ENCODE measurements around the gene IL1RAP. TPM values are rescaled to one million over a fixed set of nuclear protein-coding genes. Genes with fewer than 3 reads are reported as not detected.

The IL1RAP gene
- total and polyA plus RNA-seq, 7 donors: 1.2 to 13.0 (median 2.9) TPM

GRCh38 chr3:190608850-190609589, 95.1 kb downstream of the IL1RAP start:
- TF ChIP-seq, protein P1, sequence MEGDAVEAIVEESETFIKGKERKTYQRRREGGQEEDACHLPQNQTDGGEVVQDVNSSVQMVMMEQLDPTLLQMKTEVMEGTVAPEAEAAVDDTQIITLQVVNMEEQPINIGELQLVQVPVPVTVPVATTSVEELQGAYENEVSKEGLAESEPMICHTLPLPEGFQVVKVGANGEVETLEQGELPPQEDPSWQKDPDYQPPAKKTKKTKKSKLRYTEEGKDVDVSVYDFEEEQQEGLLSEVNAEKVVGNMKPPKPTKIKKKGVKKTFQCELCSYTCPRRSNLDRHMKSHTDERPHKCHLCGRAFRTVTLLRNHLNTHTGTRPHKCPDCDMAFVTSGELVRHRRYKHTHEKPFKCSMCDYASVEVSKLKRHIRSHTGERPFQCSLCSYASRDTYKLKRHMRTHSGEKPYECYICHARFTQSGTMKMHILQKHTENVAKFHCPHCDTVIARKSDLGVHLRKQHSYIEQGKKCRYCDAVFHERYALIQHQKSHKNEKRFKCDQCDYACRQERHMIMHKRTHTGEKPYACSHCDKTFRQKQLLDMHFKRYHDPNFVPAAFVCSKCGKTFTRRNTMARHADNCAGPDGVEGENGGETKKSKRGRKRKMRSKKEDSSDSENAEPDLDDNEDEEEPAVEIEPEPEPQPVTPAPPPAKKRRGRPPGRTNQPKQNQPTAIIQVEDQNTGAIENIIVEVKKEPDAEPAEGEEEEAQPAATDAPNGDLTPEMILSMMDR (IDR thresholded peaks at IDR 0.05): no peak
- TF ChIP-seq POLR2AphosphoS5 (IDR thresholded peaks at IDR 0.05) (no peak), EP300 (IDR thresholded peaks at IDR 0.05) (no peak), POLR2A (IDR thresholded peaks at IDR 0.05) (no peak)
- H3K9me3 ChIP-seq: peaks cover 0 to 2% (median 0%) of the 10 kb centered on the region in 4 donors
- no peak for DNase-seq
- H3K27me3 ChIP-seq: no peaks in the 10 kb centered on the region
- intact Hi-C loops (cut with DNase I): no loop called here
- H3K4me3 ChIP-seq: no peak overlapping the region
- H3K4me1 ChIP-seq: no peaks in the 10 kb centered on the region
- peaks cover 0 to 9% (median 0%) of the 10 kb centered on the region in 4 donors for H3K36me3 ChIP-seq
- WGBS, 2 donors: 79 to 90% methylated on average over 4 of the region's 4 CpGs
- H3K27ac ChIP-seq: no peak overlapping the region

GRCh38 chr3:190614226-190615059, 100.6 kb downstream of the IL1RAP start:
- intact Hi-C loops (cut with DNase I): no loop called here

DNA sequence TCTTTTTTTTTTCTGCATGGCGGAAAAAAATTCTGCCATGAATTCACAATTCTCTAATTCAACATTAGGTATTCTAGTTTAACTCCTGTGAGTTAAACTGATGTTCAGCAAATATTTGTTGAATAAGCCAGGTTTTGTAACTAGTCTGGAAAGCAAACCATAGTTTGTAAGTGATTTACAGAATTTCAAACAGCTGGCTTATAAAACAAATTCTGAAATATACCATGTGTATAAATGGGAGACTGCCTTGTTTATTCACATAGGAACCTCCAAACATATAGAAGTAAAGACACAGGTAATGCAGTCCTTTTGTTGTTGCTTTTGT, 101.1 kb downstream of the IL1RAP start:
- intact Hi-C loops (cut with DNase I): no loop called here
- Histone ChIP-seq H3K27ac (no peak overlapping the region), H3K4me3 (no peak overlapping the region), H3K36me3 (no peaks in the 10 kb centered on the region), H3K4me1 (no peaks in the 10 kb centered on the region), H3K27me3 (no peaks in the 10 kb centered on the region), H3K9me3 (no peaks in the 10 kb centered on the region)
- TF ChIP-seq, protein P1 (IDR thresholded peaks at IDR 0.05): no peak
- no peak for TF ChIP-seq EP300 (IDR thresholded peaks at IDR 0.05)
- TF ChIP-seq POLR2AphosphoS5 (IDR thresholded peaks at IDR 0.05): no peak
- TF ChIP-seq POLR2A (IDR thresholded peaks at IDR 0.05): no peak
- 96 to 100% methylated on average over 1 of the region's 1 CpG for WGBS, 2 donors
- no peak for DNase-seq

More at GRCh38 chr3:190614226-190615059, 100.6 kb downstream of the IL1RAP start:
- no peak for DNase-seq
- TF ChIP-seq POLR2A (IDR thresholded peaks at IDR 0.05): no peak
- TF ChIP-seq, protein P1 (IDR thresholded peaks at IDR 0.05): no peak
- no peak for TF ChIP-seq POLR2AphosphoS5 (IDR thresholded peaks at IDR 0.05)
- TF ChIP-seq EP300 (IDR thresholded peaks at IDR 0.05): no peak
- Histone ChIP-seq H3K4me3 (no peak overlapping the region), H3K27ac (no peak overlapping the region), H3K9me3 (no peaks in the 10 kb centered on the region), H3K27me3 (no peaks in the 10 kb centered on the region), H3K36me3 (no peaks in the 10 kb centered on the region), H3K4me1 (no peaks in the 10 kb centered on the region)
- WGBS, 2 donors: 60 to 61% methylated on average over 11 of the region's 11 CpGs

- Histone ChIP-seq H3K36me3 (no peaks in the 10 kb centered on the region), H3K4me1 (no peaks in the 10 kb centered on the region), H3K9me3 (no peaks in the 10 kb centered on the region), H3K27me3 (no peaks in the 10 kb centered on the region), H3K4me3 (no peak overlapping the region), H3K27ac (no peak overlapping the region)
- no peak for DNase-seq
- intact Hi-C loops (cut with DNase I): no loop called here
- TF ChIP-seq POLR2A (IDR thresholded peaks at IDR 0.05): no peak
- TF ChIP-seq EP300 (IDR thresholded peaks at IDR 0.05): no peak
- TF ChIP-seq, protein P1 (IDR thresholded peaks at IDR 0.05): no peak
- TF ChIP-seq POLR2AphosphoS5 (IDR thresholded peaks at IDR 0.05): no peak
- WGBS, 2 donors: 11 to 58% methylated on average over 1 of the region's 1 CpG
Observed at GRCh38 chr3:190615607-190616006, 101.7 kb downstream of the IL1RAP start.

All from sigmoid colon (tissue), 7 donors.